ENCODE data around the gene TGFB1I1.
"Not testable (repeated sequence)": the region's sequence is repeated elsewhere in the genome, so short reads cannot be mapped to it uniquely, and the experiment has no call there.

TGFB1I1 gene

GRCh38 chr16:31489616-31490584 lies 17.9 kb downstream of the TGFB1I1 start:
- no peak for DNase-seq

GRCh38 chr16:31491778-31492418 lies 19.9 kb downstream of the TGFB1I1 start:
- no peak for DNase-seq

- no peak for DNase-seq
Observed at GRCh38 chr16:31493506-31494125, 21.7 kb downstream of the TGFB1I1 start.

GRCh38 chr16:31496670-31497069 lies 24.7 kb downstream of the TGFB1I1 start:
- no peak for DNase-seq

GRCh38 chr16:31498493-31498892 lies 26.5 kb downstream of the TGFB1I1 start:
- no peak for DNase-seq

- DNase-seq, result no peak
Observed at GRCh38 chr16:31499928-31500327, 28.0 kb downstream of the TGFB1I1 start.

- DNase-seq, result no peak
Observed at GRCh38 chr16:31501226-31501965, 29.4 kb downstream of the TGFB1I1 start.

GRCh38 chr16:31501966-31502348 lies 30.0 kb downstream of the TGFB1I1 start:
- no peak for DNase-seq

- no peak for DNase-seq
Observed at GRCh38 chr16:31502981-31503380, 31.0 kb downstream of the TGFB1I1 start.

- not testable (repeated sequence) for DNase-seq
Observed at GRCh38 chr16:31503555-31503954, 31.6 kb downstream of the TGFB1I1 start.

GRCh38 chr16:31504159-31504558 lies 32.2 kb downstream of the TGFB1I1 start:
- DNase-seq, result no peak

- no peak for DNase-seq
Observed at GRCh38 chr16:31505483-31505882, 33.5 kb downstream of the TGFB1I1 start.

GRCh38 chr16:31507617-31507928 lies 35.6 kb downstream of the TGFB1I1 start:
- no peak for DNase-seq

GRCh38 chr16:31507929-31508705 lies 36.2 kb downstream of the TGFB1I1 start, which contains the start of gene RUSF1:
TSS of gene RUSF1 (minus strand) at chr16:31508391. CDS start at chr16:31508373, 18 bp downstream.
- DNase-seq, result peak; percentile 61

- no peak for DNase-seq
Observed at GRCh38 chr16:31508706-31509195, 36.8 kb downstream of the TGFB1I1 start.

- DNase-seq, result no peak
Observed at GRCh38 chr16:31513126-31513525, 41.2 kb downstream of the TGFB1I1 start.

GRCh38 chr16:31513884-31514283 lies 41.9 kb downstream of the TGFB1I1 start:
- DNase-seq, result no peak

- DNase-seq, result no peak
Observed at GRCh38 chr16:31517800-31518402, 45.9 kb downstream of the TGFB1I1 start.

- no peak for DNase-seq
Observed at GRCh38 chr16:31519759-31520431, 47.9 kb downstream of the TGFB1I1 start.

- DNase-seq, result no peak
Observed at GRCh38 chr16:31521368-31521767, 49.4 kb downstream of the TGFB1I1 start.

- DNase-seq, result no peak
Observed at GRCh38 chr16:31522071-31522470, 50.1 kb downstream of the TGFB1I1 start.

Measured in NCI-H446 treated with DMSO at 0.1 percent for 48 hours (cell line).